DND-41 (cell line): ENCODE measurements around the gene UTF1.

Source experiments
- ATAC-seq: fragments of 200-7000 bp; cut with Tn5 transposase; 3 replicates; pipeline ENCODE4 v1.9.1; 2021; ENCODE audit warnings: low read depth; ENCODE audit not compliant: insufficient read depth
- DNase-seq: peaks from one replicate; pipeline ENCODE4 v3.0.0-alpha.2; 2020
- H2AFZ ChIP-seq: 2 replicates; pipeline ENCODE4 v1.6.0; 2012; ENCODE audit warnings: low read depth, low read length
- H3K27ac ChIP-seq: 2 replicates; pipeline ENCODE4 v1.5.1; 2012; ENCODE audit warnings: low read length, inconsistent platforms
- H3K27me3 ChIP-seq: fragments of 200-600 bp; sonication (generic); 2 replicates; pipeline ENCODE4 v1.6.0; 2012; ENCODE audit warnings: low read length, mild to moderate bottlenecking, inconsistent platforms; ENCODE audit not compliant: insufficient read depth, poor library complexity
- H3K36me3 ChIP-seq: 2 replicates; pipeline ENCODE4 v1.5.1; 2012; ENCODE audit warnings: low read length, inconsistent platforms; ENCODE audit not compliant: insufficient read depth
- H3K4me1 ChIP-seq: 2 replicates; pipeline ENCODE4 v1.5.1; 2012; ENCODE audit warnings: mild to moderate bottlenecking, low read length; ENCODE audit not compliant: insufficient read depth
- H3K4me2 ChIP-seq: 2 replicates; pipeline ENCODE4 v1.6.0; 2012; ENCODE audit warnings: mild to moderate bottlenecking, moderate library complexity, low read length, inconsistent platforms; ENCODE audit not compliant: insufficient read depth
- H3K4me3 ChIP-seq, 2 experiments: fragments of 200-600 bp in 1 of 2; shearing (Covaris generic) in 1 of 2; 2 replicates each; pipeline ENCODE4 v1.5.1; 2012 to 2016; ENCODE audit warnings: inconsistent platforms in 2 of 2, low read length in 2 of 2, mild to moderate bottlenecking in 2 of 2, low read depth in 1 of 2, moderate library complexity in 1 of 2
- H3K79me2 ChIP-seq: 2 replicates; pipeline ENCODE4 v1.6.0; 2012; ENCODE audit warnings: low read length, inconsistent platforms; ENCODE audit not compliant: insufficient read depth
- H3K9ac ChIP-seq: 2 replicates; pipeline ENCODE4 v1.6.0; 2012; ENCODE audit warnings: low read depth, mild to moderate bottlenecking, inconsistent platforms, low read length, moderate library complexity
- H3K9me3 ChIP-seq: 2 replicates; pipeline ENCODE4 v1.5.1; 2012; ENCODE audit warnings: low read length, moderate library complexity, mild to moderate bottlenecking, inconsistent platforms; ENCODE audit not compliant: insufficient read depth, severe bottlenecking
- H4K20me1 ChIP-seq: 2 replicates; pipeline ENCODE4 v1.6.0; 2012; ENCODE audit warnings: low read length; ENCODE audit not compliant: insufficient read depth
- CTCF ChIP-seq: IDR thresholded peaks from 2 replicates; pipeline ENCODE4 v1.5.1; 2012; ENCODE audit warnings: borderline replicate concordance, low read length, moderate library complexity, mild to moderate bottlenecking; ENCODE audit not compliant: poor library complexity, severe bottlenecking; ENCODE audit errors: extremely low read depth
- EZH2 ChIP-seq: IDR thresholded peaks from 3 replicates; pipeline ENCODE4 v1.6.1; 2012; ENCODE audit warnings: borderline replicate concordance, low read depth, mild to moderate bottlenecking, moderate library complexity, low read length, inconsistent platforms; ENCODE audit not compliant: severe bottlenecking

The UTF1 gene

GRCh38 chr10:133266056-133266795 lies 36.2 kb downstream of the UTF1 start:
- H3K27ac ChIP-seq = no peak overlapping the region
- no peak overlapping the region for H3K4me2 ChIP-seq

GRCh38 chr10:133267293-133267692 lies 37.3 kb downstream of the UTF1 start:
- no peak overlapping the region for H3K4me3 ChIP-seq

More at GRCh38 chr10:133266056-133266795, 36.2 kb downstream of the UTF1 start:
- H2AFZ ChIP-seq = no peak overlapping the region
- H4K20me1 ChIP-seq = peaks cover 6% of the 10 kb centered on the region; the same call in 1 of the 2 replicates
- peaks cover 20% of the 10 kb centered on the region for H3K36me3 ChIP-seq
- ATAC-seq (no peak), DNase-seq (no peak)
- no peak overlapping the region for H3K9ac ChIP-seq
- H3K4me3 ChIP-seq = no peak overlapping the region
- H3K79me2 ChIP-seq = no peaks in the 10 kb centered on the region
- no peaks in the 10 kb centered on the region for H3K27me3 ChIP-seq
- TF ChIP-seq CTCF = no peak
- no peak for TF ChIP-seq EZH2
- H3K4me1 ChIP-seq = no peaks in the 10 kb centered on the region
- H3K9me3 ChIP-seq = no peaks in the 10 kb centered on the region

GRCh38 chr10:133267829-133268228 lies 37.8 kb downstream of the UTF1 start:
- Histone ChIP-seq H3K9me3 (no peaks in the 10 kb centered on the region), H3K9ac (no peak overlapping the region), H4K20me1 (peaks cover 4% of the 10 kb centered on the region; the same call in 1 of the 2 replicates), H3K4me3 (no peak overlapping the region), H3K79me2 (no peaks in the 10 kb centered on the region), H3K4me2 (no peak overlapping the region), H3K36me3 (peaks cover 20% of the 10 kb centered on the region), H3K27ac (no peak overlapping the region), H2AFZ (no peak overlapping the region), H3K27me3 (no peaks in the 10 kb centered on the region), H3K4me1 (no peaks in the 10 kb centered on the region)
- ATAC-seq (no peak), DNase-seq (no peak)
- TF ChIP-seq CTCF = no peak
- TF ChIP-seq EZH2 = no peak

More at GRCh38 chr10:133267293-133267692, 37.3 kb downstream of the UTF1 start:
- Histone ChIP-seq H4K20me1 (peaks cover 4% of the 10 kb centered on the region; the same call in 1 of the 2 replicates), H3K79me2 (no peaks in the 10 kb centered on the region), H2AFZ (no peak overlapping the region), H3K36me3 (peaks cover 20% of the 10 kb centered on the region), H3K9ac (no peak overlapping the region), H3K27ac (no peak overlapping the region), H3K4me2 (no peak overlapping the region), H3K9me3 (no peaks in the 10 kb centered on the region), H3K27me3 (no peaks in the 10 kb centered on the region), H3K4me1 (no peaks in the 10 kb centered on the region)
- ATAC-seq (no peak), DNase-seq (no peak)
- no peak for TF ChIP-seq CTCF
- no peak for TF ChIP-seq EZH2

GRCh38 chr10:133268532-133268931 lies 38.5 kb downstream of the UTF1 start:
- DNase-seq = no peak
- Histone ChIP-seq H3K36me3 (peaks cover 20% of the 10 kb centered on the region), H4K20me1 (peaks cover 4% of the 10 kb centered on the region; the same call in 1 of the 2 replicates), H3K79me2 (no peaks in the 10 kb centered on the region), H3K4me1 (no peaks in the 10 kb centered on the region), H3K4me3 (no peak overlapping the region), H3K9ac (no peak overlapping the region), H2AFZ (no peak overlapping the region), H3K27ac (no peak overlapping the region), H3K27me3 (no peaks in the 10 kb centered on the region), H3K4me2 (no peak overlapping the region), H3K9me3 (no peaks in the 10 kb centered on the region)
- ATAC-seq = no peak
- TF ChIP-seq EZH2 = no peak
- no peak for TF ChIP-seq CTCF
